B cell (primary cell): ENCODE results near the gene EPX. TPM values are rescaled to one million over a fixed set of nuclear protein-coding genes. Genes with fewer than 3 reads are reported as not detected.

Experiments
- ATAC-seq: fragments of 200-7000 bp; cut with Tn5 transposase; one replicate; pipeline ENCODE4 v1.10.0; 2021; ENCODE audit warnings: low read depth, mild to moderate bottlenecking, moderate number of reproducible peaks, moderate library complexity
- CTCF ChIA-PET: fragments of 350-600 bp; sonication (Branson Sonifier 250); formaldehyde crosslinking; loops from one replicate; lab custom pipeline; 2021; ENCODE audit warnings: antibody characterized with exemption, inconsistent platforms; lab: Charles Lee
- POLR2A ChIA-PET: fragments of 350-600 bp; sonication (Branson Sonifier 250); formaldehyde crosslinking; loops from one replicate; lab custom pipeline; 2021; ENCODE audit warnings: antibody characterized with exemption; lab: Charles Lee
- DNase-seq: peaks from one replicate; pipeline ENCODE4 v3.0.0; 2013
- H2AFZ ChIP-seq: 2 replicates; pipeline ENCODE4 v1.6.1; 2012; ENCODE audit warnings: mild to moderate bottlenecking, low read depth, low read length; ENCODE audit not compliant: insufficient read depth, poor library complexity, severe bottlenecking
- H3K27ac ChIP-seq, 2 donors: 1 replicate in 1 of 2; 2 replicates in 1 of 2; pipeline ENCODE4 v1.5.1; 2012 to 2013; ENCODE audit warnings: low read length in 2 of 2, mild to moderate bottlenecking in 2 of 2, moderate library complexity in 1 of 2
- H3K27me3 ChIP-seq, 4 experiments: fragments of 200-600 bp in 1 of 4; sonication (generic) in 1 of 4; replicated peaks in 1 of 4; 1 replicate in 2 of 4; 2 replicates in 2 of 4; pipeline versions ENCODE4 v1.6.1 to v1.7.0; 2013 to 2016; ENCODE audit warnings: low read length in 3 of 4, mild to moderate bottlenecking in 2 of 4, mixed read lengths in 1 of 4, moderate library complexity in 1 of 4; ENCODE audit not compliant: insufficient read depth in 4 of 4, control insufficient read depth in 3 of 4; ENCODE audit errors: control extremely low read depth in 1 of 4
- H3K36me3 ChIP-seq, 2 experiments: replicated peaks in 1 of 2; 1 replicate in 1 of 2; 2 replicates in 1 of 2; pipeline versions ENCODE4 v1.6.1 to v1.7.1; 2013; ENCODE audit warnings: low read length in 1 of 2; ENCODE audit not compliant: insufficient read depth in 2 of 2, control insufficient read depth in 1 of 2; ENCODE audit errors: control extremely low read depth in 1 of 2, extremely low read depth in 1 of 2
- H3K4me1 ChIP-seq, 2 donors: fragments of 200-600 bp in 1 of 2; sonication (generic) in 1 of 2; 1 replicate in 1 of 2; 2 replicates in 1 of 2; pipeline versions ENCODE4 v1.5.1 to v1.6.1; 2013 to 2017; ENCODE audit warnings: low read length in 2 of 2; ENCODE audit not compliant: control insufficient read depth in 2 of 2, insufficient read depth in 2 of 2
- H3K4me2 ChIP-seq: replicated peaks from 2 replicates; pipeline ENCODE3; 2012; ENCODE audit warnings: mild to moderate bottlenecking, low read depth, low read length; ENCODE audit not compliant: poor library complexity, severe bottlenecking
- H3K4me3 ChIP-seq, 5 experiments: fragments of 200-600 bp in 1 of 5; sonication (generic) in 1 of 5; 1 replicate in 3 of 5; 2 replicates in 2 of 5; pipeline versions ENCODE4 v1.5.1 to v1.7.0; 2011 to 2016; ENCODE audit warnings: low read length in 4 of 5, mild to moderate bottlenecking in 4 of 5, low read depth in 2 of 5, control low read depth in 1 of 5, moderate library complexity in 1 of 5; ENCODE audit not compliant: insufficient read depth in 1 of 5; ENCODE audit errors: control extremely low read depth in 1 of 5, extremely low read depth in 1 of 5
- H3K79me2 ChIP-seq: fragments of 200-600 bp; sonication (generic); one replicate; pipeline ENCODE4 v1.6.0; 2016; ENCODE audit warnings: low read length; ENCODE audit not compliant: control insufficient read depth, insufficient read depth
- H3K9ac ChIP-seq: fragments of 200-600 bp; sonication (generic); 2 replicates; pipeline ENCODE4 v1.6.1; 2017; ENCODE audit warnings: mild to moderate bottlenecking, low read length, moderate library complexity
- H3K9me3 ChIP-seq, 3 donors: one replicate each; pipeline versions ENCODE4 v1.6.1 to v1.7.1; 2013; ENCODE audit warnings: low read length in 2 of 3; ENCODE audit not compliant: control insufficient read depth in 2 of 3, insufficient read depth in 1 of 3; ENCODE audit errors: control extremely low read depth in 1 of 3
- H4K20me1 ChIP-seq: 2 replicates; pipeline ENCODE4 v1.6.0; 2012; ENCODE audit warnings: mild to moderate bottlenecking, low read length; ENCODE audit not compliant: insufficient read depth, control insufficient read depth, poor library complexity, severe bottlenecking
- H3K27ac Mint-ChIP-seq: one replicate; pipeline ENCODE4 v1.8.0; 2021; ENCODE audit warnings: mixed read lengths
- H3K27me3 Mint-ChIP-seq: one replicate; pipeline ENCODE4 v1.8.0; 2021; ENCODE audit warnings: mixed read lengths
- H3K4me1 Mint-ChIP-seq: one replicate; pipeline ENCODE4 v1.8.0; 2021; ENCODE audit warnings: mixed read lengths
- H3K4me3 Mint-ChIP-seq: one replicate; pipeline ENCODE4 v1.8.0; 2021; ENCODE audit warnings: mixed read lengths
- H3K9me3 Mint-ChIP-seq: one replicate; pipeline ENCODE4 v1.8.0; 2022; ENCODE audit warnings: mixed read lengths; ENCODE audit not compliant: insufficient read depth
- CTCF ChIP-seq: fragments of 200-600 bp; IDR thresholded peaks from one replicate; pipeline ENCODE4 v1.8.0; 2022; ENCODE audit warnings: antibody characterized with exemption, mild to moderate bottlenecking
- EZH2 ChIP-seq: IDR thresholded peaks from 2 replicates; pipeline ENCODE4 v1.6.1; 2012; ENCODE audit warnings: borderline replicate concordance, low read depth, mild to moderate bottlenecking, moderate library complexity, low read length; ENCODE audit not compliant: insufficient read depth, poor library complexity, severe bottlenecking
- WGBS: methylation state at CpG from one replicate; pipeline ENCODE4 v1.1.5; 2013; ENCODE audit warnings: missing lambda C conversion rate; ENCODE audit not compliant: insufficient coverage; 5-methylcytosine and 5-hydroxymethylcytosine counted together
- intact Hi-C: fragments of 100-400 bp; cut with micrococcal nuclease; formaldehyde crosslinking; loops from one replicate; pipeline ENCODE4 v1.10.0; 2022
- polyA plus RNA-seq: library from polyadenylated mRNA; depleted of rRNA; stranded (reverse); fragments of >200 nt; gene quantifications from 2 replicates; pipeline ENCODE4 v1.2.3, GENCODE V29; 2012
- total RNA-seq, 2 donors: library from RNA; stranded (reverse); fragments of 120-200 nt in 1 of 2; gene quantifications; 1 replicate in 1 of 2; 2 replicates in 1 of 2; pipeline versions ENCODE4 v1.2.3 to v1.2.4, GENCODE V29; 2013 to 2022

Gene EPX
- total and polyA plus RNA-seq, 2 donors (not counting 1 experiment from before 2014, with no cell fraction given) = not detected

- no peaks in the 10 kb centered on the region for H3K79me2 ChIP-seq
- ChIA-PET CTCF (no interaction called here), POLR2A (no interaction called here)
- DNase-seq = no peak
- no peak overlapping the region for H3K4me3 Mint-ChIP-seq
- H3K9me3 Mint-ChIP-seq = peaks cover 23% of the 10 kb centered on the region
- ATAC-seq = no peak
- no peaks in the 10 kb centered on the region for H4K20me1 ChIP-seq
- H3K27me3 ChIP-seq = peaks cover 0 to 6% (median 2%) of the 10 kb centered on the region in 4 experiments
- no peak overlapping the region for H3K27ac Mint-ChIP-seq
- no peak overlapping the region for H3K4me3 ChIP-seq
- peaks cover 12% of the 10 kb centered on the region for H3K4me1 Mint-ChIP-seq
- intact Hi-C loops = no loop called here
- H3K4me2 ChIP-seq = no peak overlapping the region
- peaks cover 7 to 10% of the 10 kb centered on the region in 2 donors for H3K4me1 ChIP-seq
- WGBS = 93% methylated on average over 2 of the region's 3 CpGs
- H3K36me3 ChIP-seq = no peaks in the 10 kb centered on the region
- peaks cover 5 to 27% (median 17%) of the 10 kb centered on the region in 3 donors for H3K9me3 ChIP-seq
- TF ChIP-seq CTCF (no peak), EZH2 (no peak)
- H2AFZ ChIP-seq = no peak overlapping the region
- H3K9ac ChIP-seq = no peak overlapping the region
- peaks cover 46% of the 10 kb centered on the region for H3K27me3 Mint-ChIP-seq
- no peak overlapping the region for H3K27ac ChIP-seq
Observed at GRCh38 chr17:58148609-58149008, 43.9 kb upstream of the EPX start.

GRCh38 chr17:58150394-58150793 lies 42.1 kb upstream of the EPX start:
- ChIA-PET POLR2A (no interaction called here), CTCF (interaction anchor here (1.4 kb wide), 1 partner anchor 14 kb away, joined by 3 read pairs; no protein-coding TSS in a partner anchor)
- no peak overlapping the region for H3K4me2 ChIP-seq
- H3K27me3 ChIP-seq = peaks cover 0 to 6% (median 0%) of the 10 kb centered on the region in 4 experiments
- intact Hi-C loops = no loop called here
- H3K36me3 ChIP-seq = no peaks in the 10 kb centered on the region
- H3K9me3 ChIP-seq = peaks cover 0 to 10% (median 7%) of the 10 kb centered on the region in 3 donors
- Mint-ChIP-seq H3K27ac (no peak overlapping the region), H3K9me3 (peaks cover 15% of the 10 kb centered on the region), H3K4me1 (peaks cover 12% of the 10 kb centered on the region), H3K4me3 (no peak overlapping the region), H3K27me3 (peaks cover 44% of the 10 kb centered on the region)
- no peak overlapping the region for H3K9ac ChIP-seq
- H3K27ac ChIP-seq = no peak overlapping the region
- H3K4me1 ChIP-seq = peaks cover 7 to 10% of the 10 kb centered on the region in 2 donors
- H2AFZ ChIP-seq = no peak overlapping the region
- H3K79me2 ChIP-seq = no peaks in the 10 kb centered on the region
- WGBS = 97% methylated on average over 5 of the region's 6 CpGs
- H3K4me3 ChIP-seq = no peak overlapping the region
- ATAC-seq (no peak), DNase-seq (no peak)
- TF ChIP-seq CTCF (no peak), EZH2 (no peak)
- no peaks in the 10 kb centered on the region for H4K20me1 ChIP-seq
